HEK293 (cell line): ENCODE data around the gene QSOX1.

Source experiments
- CTCF ChIA-PET: fragments of 350-600 bp; formaldehyde crosslinking; extraction: SDS; loops from one replicate; lab custom pipeline; 2021; ENCODE audit warnings: antibody characterized with exemption; lab: Yijun Ruan, JAX
- POLR2A ChIA-PET: fragments of 300-600 bp; formaldehyde crosslinking; extraction: SDS; loops from one replicate; lab custom pipeline; 2020; ENCODE audit warnings: antibody characterized with exemption, inconsistent platforms; lab: Yijun Ruan, JAX
- H3K27ac ChIP-seq: fragments of 200-500 bp; sonication (Bioruptor generic); 2 replicates; pipeline ENCODE4 v1.5.1; 2014; ENCODE audit warnings: low read depth, low read length, control low read depth, inconsistent platforms; ENCODE audit errors: extremely low read depth
- H3K36me3 ChIP-seq, 2 experiments: fragments of 200-500 bp in 1 of 2; sonication (Bioruptor generic) in 1 of 2; 1 replicate in 1 of 2; 2 replicates in 1 of 2; pipeline ENCODE4 v1.5.1; 2014 to 2017; ENCODE audit warnings: inconsistent platforms in 2 of 2, low read length in 2 of 2; ENCODE audit not compliant: control insufficient read depth in 2 of 2, insufficient read depth in 1 of 2
- H3K4me1 ChIP-seq: fragments of 200-500 bp; sonication (Bioruptor generic); 2 replicates; pipeline ENCODE4 v1.5.1; 2014; ENCODE audit warnings: mild to moderate bottlenecking, low read length, inconsistent platforms; ENCODE audit not compliant: control insufficient read depth, insufficient read depth
- H3K4me3 ChIP-seq: 2 replicates; pipeline ENCODE4 v1.5.1; 2011; ENCODE audit warnings: low read depth, mild to moderate bottlenecking, control low read depth, low read length, moderate library complexity
- H3K9me3 ChIP-seq: fragments of 200-500 bp; sonication (Bioruptor generic); 2 replicates; pipeline ENCODE4 v1.5.1; 2014; ENCODE audit warnings: low read depth, low read length, inconsistent platforms; ENCODE audit not compliant: control insufficient read depth, insufficient read depth
- ZNF214 ChIP-seq: fragments of 450-650 bp; formaldehyde crosslinking; IDR thresholded peaks from 2 replicates; pipeline ENCODE4 v1.5.1; 2017; ENCODE audit warnings: missing biosample characterization, mild to moderate bottlenecking, missing genetic modification characterization, borderline replicate concordance
- ZNF292 ChIP-seq: fragments of 450-650 bp; formaldehyde crosslinking; IDR thresholded peaks from 2 replicates; pipeline ENCODE4 v1.5.1; 2016; ENCODE audit warnings: low read depth, missing biosample characterization, missing genetic modification characterization, borderline replicate concordance
- ZNF404 ChIP-seq: fragments of 450-650 bp; formaldehyde crosslinking; IDR thresholded peaks from 2 replicates; pipeline ENCODE4 v1.5.1; 2017; ENCODE audit warnings: missing biosample characterization, missing genetic modification characterization
- ZNF521 ChIP-seq: fragments of 450-650 bp; formaldehyde crosslinking; IDR thresholded peaks from 2 replicates; pipeline ENCODE4 v1.5.1; 2017; ENCODE audit warnings: missing biosample characterization, mild to moderate bottlenecking, missing genetic modification characterization
- ZNF548 ChIP-seq: fragments of 450-650 bp; formaldehyde crosslinking; IDR thresholded peaks from 2 replicates; pipeline ENCODE4 v1.5.1; 2016; ENCODE audit warnings: missing biosample characterization, missing genetic modification characterization
- ZNF629 ChIP-seq: fragments of 450-650 bp; formaldehyde crosslinking; IDR thresholded peaks from 2 replicates; pipeline ENCODE4 v1.5.1; 2017; ENCODE audit warnings: missing biosample characterization, missing genetic modification characterization
- ZSCAN30 ChIP-seq: fragments of 450-650 bp; IDR thresholded peaks from 2 replicates; pipeline ENCODE4 v1.5.1; 2018; ENCODE audit warnings: missing biosample characterization, mild to moderate bottlenecking, missing genetic modification characterization, moderate library complexity
- ZXDB ChIP-seq: fragments of 450-650 bp; formaldehyde crosslinking; IDR thresholded peaks from 2 replicates; pipeline ENCODE4 v1.5.1; 2016; ENCODE audit warnings: missing biosample characterization, missing genetic modification characterization
- TF ChIP-seq, protein P1 (sequence below): fragments of 450-650 bp; formaldehyde crosslinking; IDR thresholded peaks from 2 replicates; pipeline ENCODE4 v1.5.1; 2016; ENCODE audit warnings: missing biosample characterization, missing genetic modification characterization
- TF ChIP-seq, protein P2 (sequence below): fragments of 450-650 bp; formaldehyde crosslinking; IDR thresholded peaks from 2 replicates; pipeline ENCODE4 v1.5.0; 2017; ENCODE audit warnings: missing biosample characterization, missing genetic modification characterization, borderline replicate concordance
- TF ChIP-seq, protein P3 (sequence below): fragments of 450-650 bp; formaldehyde crosslinking; IDR thresholded peaks from 2 replicates; pipeline ENCODE4 v1.5.1; 2016; ENCODE audit warnings: missing biosample characterization, missing genetic modification characterization
- TF ChIP-seq, protein P4 (sequence below): fragments of 450-650 bp; formaldehyde crosslinking; IDR thresholded peaks from 2 replicates; pipeline ENCODE4 v1.5.1; 2016; ENCODE audit warnings: missing biosample characterization, missing genetic modification characterization, borderline replicate concordance
- TF ChIP-seq, protein P5 (sequence below): fragments of 450-650 bp; formaldehyde crosslinking; optimal IDR thresholded peaks from 2 replicates; pipeline ENCODE3; 2016; ENCODE audit warnings: missing biosample characterization, mild to moderate bottlenecking, missing genetic modification characterization

Gene QSOX1

DNA sequence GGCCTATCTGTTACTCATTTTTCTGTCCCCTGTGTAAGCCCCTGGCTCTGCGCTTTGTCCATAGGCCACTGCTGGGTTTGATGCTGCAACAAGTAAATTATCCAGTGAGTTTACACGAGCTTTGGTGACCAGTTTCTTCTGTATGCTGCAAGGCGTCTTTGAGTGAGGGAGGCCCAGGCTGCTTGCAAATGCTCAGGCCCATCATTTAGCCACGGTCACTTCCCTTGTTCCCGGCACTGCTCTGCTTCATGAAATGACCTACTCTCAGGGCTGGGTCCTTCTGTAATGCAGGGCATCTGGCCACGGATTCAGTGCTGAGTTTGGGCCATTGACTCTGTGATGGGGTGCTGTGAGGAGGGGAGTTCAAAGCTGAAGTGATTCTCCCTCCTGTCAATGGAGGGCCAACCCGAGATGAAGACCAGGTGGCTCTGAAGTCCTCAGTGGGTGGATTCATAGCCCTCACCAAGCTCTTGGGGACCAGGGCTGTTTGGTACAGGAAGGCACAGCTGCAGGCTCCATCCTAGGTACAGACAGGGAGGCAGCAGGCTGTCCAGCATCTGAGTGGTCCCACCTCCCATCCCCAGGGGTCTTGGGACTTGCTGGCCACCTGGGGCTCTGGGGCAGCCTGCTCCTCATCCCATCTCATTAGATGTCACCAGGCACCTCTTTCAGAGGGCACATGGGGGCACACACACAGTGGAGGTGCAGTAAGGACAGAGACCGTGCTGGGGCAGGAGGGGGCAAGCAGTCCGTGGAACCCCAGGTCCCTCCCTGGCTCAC, 97.0 kb downstream of the QSOX1 start:
- H3K36me3 ChIP-seq = no peaks in the 10 kb centered on the region
- ChIA-PET CTCF (interaction anchor here (0.6 to 3.8 kb wide), 14 partner anchors 8 to 231 kb away, joined by 3 to 23 read pairs (median 4); no protein-coding TSS in a partner anchor), POLR2A (no interaction called here)
- no peak overlapping the region for H3K4me3 ChIP-seq
- TF ChIP-seq, protein P1, sequence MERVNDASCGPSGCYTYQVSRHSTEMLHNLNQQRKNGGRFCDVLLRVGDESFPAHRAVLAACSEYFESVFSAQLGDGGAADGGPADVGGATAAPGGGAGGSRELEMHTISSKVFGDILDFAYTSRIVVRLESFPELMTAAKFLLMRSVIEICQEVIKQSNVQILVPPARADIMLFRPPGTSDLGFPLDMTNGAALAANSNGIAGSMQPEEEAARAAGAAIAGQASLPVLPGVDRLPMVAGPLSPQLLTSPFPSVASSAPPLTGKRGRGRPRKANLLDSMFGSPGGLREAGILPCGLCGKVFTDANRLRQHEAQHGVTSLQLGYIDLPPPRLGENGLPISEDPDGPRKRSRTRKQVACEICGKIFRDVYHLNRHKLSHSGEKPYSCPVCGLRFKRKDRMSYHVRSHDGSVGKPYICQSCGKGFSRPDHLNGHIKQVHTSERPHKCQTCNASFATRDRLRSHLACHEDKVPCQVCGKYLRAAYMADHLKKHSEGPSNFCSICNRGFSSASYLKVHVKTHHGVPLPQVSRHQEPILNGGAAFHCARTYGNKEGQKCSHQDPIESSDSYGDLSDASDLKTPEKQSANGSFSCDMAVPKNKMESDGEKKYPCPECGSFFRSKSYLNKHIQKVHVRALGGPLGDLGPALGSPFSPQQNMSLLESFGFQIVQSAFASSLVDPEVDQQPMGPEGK (tag by site-specific recombination) = no peak
- TF ChIP-seq, protein P2, sequence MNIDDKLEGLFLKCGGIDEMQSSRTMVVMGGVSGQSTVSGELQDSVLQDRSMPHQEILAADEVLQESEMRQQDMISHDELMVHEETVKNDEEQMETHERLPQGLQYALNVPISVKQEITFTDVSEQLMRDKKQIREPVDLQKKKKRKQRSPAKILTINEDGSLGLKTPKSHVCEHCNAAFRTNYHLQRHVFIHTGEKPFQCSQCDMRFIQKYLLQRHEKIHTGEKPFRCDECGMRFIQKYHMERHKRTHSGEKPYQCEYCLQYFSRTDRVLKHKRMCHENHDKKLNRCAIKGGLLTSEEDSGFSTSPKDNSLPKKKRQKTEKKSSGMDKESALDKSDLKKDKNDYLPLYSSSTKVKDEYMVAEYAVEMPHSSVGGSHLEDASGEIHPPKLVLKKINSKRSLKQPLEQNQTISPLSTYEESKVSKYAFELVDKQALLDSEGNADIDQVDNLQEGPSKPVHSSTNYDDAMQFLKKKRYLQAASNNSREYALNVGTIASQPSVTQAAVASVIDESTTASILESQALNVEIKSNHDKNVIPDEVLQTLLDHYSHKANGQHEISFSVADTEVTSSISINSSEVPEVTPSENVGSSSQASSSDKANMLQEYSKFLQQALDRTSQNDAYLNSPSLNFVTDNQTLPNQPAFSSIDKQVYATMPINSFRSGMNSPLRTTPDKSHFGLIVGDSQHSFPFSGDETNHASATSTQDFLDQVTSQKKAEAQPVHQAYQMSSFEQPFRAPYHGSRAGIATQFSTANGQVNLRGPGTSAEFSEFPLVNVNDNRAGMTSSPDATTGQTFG (tag by site-specific recombination) = no peak
- no peak for TF ChIP-seq ZNF629 (tag by site-specific recombination)
- no peak for TF ChIP-seq ZNF548 (tag by site-specific recombination)
- TF ChIP-seq ZNF292 (tag by site-specific recombination) = no peak
- TF ChIP-seq, protein P3, sequence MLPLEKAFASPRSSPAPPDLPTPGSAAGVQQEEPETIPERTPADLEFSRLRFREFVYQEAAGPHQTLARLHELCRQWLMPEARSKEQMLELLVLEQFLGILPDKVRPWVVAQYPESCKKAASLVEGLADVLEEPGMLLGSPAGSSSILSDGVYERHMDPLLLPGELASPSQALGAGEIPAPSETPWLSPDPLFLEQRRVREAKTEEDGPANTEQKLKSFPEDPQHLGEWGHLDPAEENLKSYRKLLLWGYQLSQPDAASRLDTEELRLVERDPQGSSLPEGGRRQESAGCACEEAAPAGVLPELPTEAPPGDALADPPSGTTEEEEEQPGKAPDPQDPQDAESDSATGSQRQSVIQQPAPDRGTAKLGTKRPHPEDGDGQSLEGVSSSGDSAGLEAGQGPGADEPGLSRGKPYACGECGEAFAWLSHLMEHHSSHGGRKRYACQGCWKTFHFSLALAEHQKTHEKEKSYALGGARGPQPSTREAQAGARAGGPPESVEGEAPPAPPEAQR (tag by site-specific recombination) = no peak
- TF ChIP-seq, protein P4, sequence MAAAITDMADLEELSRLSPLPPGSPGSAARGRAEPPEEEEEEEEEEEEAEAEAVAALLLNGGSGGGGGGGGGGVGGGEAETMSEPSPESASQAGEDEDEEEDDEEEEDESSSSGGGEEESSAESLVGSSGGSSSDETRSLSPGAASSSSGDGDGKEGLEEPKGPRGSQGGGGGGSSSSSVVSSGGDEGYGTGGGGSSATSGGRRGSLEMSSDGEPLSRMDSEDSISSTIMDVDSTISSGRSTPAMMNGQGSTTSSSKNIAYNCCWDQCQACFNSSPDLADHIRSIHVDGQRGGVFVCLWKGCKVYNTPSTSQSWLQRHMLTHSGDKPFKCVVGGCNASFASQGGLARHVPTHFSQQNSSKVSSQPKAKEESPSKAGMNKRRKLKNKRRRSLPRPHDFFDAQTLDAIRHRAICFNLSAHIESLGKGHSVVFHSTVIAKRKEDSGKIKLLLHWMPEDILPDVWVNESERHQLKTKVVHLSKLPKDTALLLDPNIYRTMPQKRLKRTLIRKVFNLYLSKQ (tag by site-specific recombination) = no peak
- TF ChIP-seq ZNF214 (tag by site-specific recombination) = no peak
- TF ChIP-seq ZXDB (tag by site-specific recombination) = no peak
- no peak for TF ChIP-seq ZNF404 (tag by site-specific recombination)
- TF ChIP-seq, protein P5, sequence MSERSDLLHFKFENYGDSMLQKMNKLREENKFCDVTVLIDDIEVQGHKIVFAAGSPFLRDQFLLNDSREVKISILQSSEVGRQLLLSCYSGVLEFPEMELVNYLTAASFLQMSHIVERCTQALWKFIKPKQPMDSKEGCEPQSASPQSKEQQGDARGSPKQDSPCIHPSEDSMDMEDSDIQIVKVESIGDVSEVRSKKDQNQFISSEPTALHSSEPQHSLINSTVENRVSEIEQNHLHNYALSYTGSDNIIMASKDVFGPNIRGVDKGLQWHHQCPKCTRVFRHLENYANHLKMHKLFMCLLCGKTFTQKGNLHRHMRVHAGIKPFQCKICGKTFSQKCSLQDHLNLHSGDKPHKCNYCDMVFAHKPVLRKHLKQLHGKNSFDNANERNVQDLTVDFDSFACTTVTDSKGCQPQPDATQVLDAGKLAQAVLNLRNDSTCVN = no peak
- no peak for TF ChIP-seq ZSCAN30 (tag by site-specific recombination)
- TF ChIP-seq ZNF521 (tag by site-specific recombination) = no peak
- H3K9me3 ChIP-seq = no peaks in the 10 kb centered on the region
- H3K4me1 ChIP-seq = no peaks in the 10 kb centered on the region
- no peak overlapping the region for H3K27ac ChIP-seq
